NOMO-1 treated with DMSO at 0.1 percent for 48 hours (cell line): ENCODE data around the gene TMEM236.
"Not testable (repeated sequence)": the region's sequence is repeated elsewhere in the genome, so short reads cannot be mapped to it uniquely, and the experiment has no call there.

Source experiments
- DNase-seq: peaks from one replicate; lab custom pipeline; 2025; ENCODE audit not compliant: unreplicated experiment; lab: John Stamatoyannopoulos, UW

The TMEM236 gene, protein sequence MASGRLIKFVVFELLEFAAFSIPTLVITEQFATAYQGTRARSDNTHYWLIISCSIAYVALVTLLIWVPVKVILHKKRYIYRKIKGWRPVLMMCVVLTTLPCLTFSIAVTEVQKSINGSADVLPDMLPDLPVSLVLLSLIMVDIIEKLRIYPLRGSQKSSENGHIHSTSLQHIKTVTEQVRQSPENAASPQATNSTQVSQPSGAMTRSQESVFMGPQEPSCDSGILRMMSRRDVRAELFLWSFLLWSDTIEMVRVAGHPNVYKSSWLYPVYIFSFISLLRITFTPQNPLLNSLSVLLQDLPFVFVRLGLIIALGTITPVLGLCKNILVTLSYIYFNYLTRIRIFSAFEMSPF

DNA sequence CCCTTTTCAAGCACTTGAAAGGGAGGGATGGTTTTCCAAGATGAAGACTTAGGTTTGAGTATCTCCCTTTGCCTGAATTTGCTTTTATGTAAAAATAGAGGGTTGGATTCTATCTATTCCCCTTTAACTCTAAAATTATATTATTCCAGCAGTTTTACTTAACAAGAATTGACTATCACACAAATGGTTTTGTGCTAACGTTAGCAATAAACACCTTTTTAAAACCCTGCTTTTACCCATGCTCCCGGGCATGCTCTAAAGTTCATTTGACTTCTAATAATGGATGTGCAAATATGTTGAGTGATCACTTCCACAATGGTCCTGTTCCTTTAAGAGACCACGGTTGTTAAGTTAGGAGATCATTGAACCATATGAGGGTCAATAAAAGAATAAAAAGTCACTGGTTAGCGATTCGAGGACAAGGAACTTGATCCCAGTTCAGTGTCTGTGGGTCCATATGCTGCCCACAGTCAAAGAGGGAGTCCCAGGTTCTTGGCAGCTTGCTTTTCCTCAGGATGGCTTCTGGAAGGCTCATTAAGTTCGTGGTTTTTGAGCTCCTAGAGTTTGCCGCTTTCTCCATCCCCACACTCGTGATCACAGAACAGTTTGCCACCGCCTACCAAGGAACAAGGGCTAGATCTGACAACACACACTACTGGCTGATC is at the start of gene TMEM236:
Gene TMEM236, plus strand, starts transcription at position 421 of the 665 bp plus-strand sequence. Its CDS starts 95 bp downstream, at position 516.
- DNase-seq = no peak

DNA sequence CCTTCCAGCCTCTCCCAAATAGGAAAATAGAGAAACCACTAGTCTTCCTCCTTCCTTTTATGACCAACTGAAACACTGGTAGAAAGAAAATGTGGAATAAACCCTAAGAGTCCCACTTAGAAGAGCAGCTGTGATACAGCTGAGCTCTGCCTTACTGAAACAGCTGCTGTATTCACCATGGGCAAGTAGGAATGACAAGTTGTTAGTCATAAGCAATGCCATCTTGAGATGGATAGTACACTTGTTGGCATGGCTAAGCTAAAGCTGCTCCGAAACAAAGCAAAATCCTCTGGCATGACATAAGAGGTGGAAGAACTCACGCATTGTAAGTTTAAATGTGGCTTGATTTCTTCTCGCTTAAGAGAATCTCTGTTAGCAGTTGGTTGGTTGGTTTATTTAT is 48.3 kb upstream of the TMEM236 start:
- no peak for DNase-seq

DNA sequence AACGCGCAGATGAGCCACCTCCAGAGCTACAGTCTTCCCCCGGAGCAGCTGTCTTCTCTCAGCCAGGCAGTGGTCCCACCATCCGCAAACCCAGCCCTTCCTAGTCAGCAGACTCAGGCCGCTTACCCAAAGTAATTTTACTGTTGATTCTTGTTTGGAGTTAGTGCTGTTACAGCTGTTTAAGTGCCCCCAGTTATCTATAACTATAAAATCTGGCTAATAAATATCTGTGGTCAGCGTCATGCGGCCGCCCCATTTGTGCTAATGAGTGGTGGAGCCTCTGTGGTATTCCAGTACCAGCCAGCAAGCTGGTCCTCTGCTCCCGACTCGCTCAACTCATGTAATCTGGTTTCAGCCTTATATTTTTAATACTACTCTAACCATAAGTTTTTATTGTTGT is 43.2 kb upstream of the TMEM236 start:
- no peak for DNase-seq

DNA sequence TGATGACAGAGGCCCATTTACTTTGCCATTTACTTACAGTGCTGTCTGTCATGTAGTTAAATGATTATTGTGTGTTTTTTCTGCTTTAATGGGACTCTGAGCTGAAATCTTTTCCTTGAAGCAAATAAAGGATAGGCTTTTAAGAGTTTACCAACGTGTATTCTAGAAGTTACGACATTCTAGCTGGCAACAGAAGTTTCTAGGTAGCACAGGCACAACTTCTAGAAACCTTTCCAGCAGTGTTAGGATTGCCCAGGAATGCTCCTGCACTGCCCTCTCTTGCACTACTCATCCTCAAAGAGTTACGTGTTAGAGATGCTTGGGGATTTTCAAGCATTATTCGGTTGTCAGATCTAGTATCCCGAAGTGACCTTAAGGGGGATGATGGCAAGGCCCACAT is 42.5 kb upstream of the TMEM236 start:
- DNase-seq = no peak

DNA sequence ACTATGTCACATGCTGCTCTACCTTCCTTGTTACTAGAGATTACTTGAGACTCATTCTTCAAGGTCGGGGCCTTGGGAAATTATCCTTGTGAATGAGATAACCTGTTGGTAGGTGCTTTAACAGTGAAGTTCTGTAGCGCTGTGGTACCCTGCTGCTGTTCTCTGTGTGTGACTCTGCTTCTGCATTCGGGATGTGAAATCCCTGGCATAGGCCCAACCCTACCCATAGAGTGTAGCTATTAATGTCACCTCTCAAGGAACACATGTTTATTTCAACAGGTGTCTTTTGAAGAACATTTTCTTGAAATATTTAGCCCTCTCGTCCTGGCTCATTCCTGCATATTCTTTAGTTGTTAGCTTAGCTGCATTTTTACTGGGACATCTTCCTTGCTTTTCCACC is 41.8 kb upstream of the TMEM236 start:
- DNase-seq = no peak

DNA sequence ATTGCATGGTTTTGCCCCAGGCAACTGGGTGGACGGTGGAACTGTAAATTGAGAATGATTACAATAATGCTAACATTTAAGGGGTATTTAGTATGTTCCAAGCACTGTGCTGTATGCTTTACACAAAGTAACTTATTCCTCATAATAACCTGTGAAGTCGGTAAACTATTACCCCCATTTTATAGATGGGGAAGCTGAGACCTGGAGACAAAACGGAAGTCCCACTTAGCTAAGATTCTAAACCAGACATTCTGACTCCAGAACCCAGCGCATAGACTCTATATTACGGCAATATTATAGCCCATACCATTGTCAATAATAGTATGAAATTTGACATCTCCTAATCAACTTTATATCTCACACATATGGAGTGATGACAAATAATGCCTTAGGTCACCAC is 39.9 kb upstream of the TMEM236 start:
- DNase-seq = no peak

DNA sequence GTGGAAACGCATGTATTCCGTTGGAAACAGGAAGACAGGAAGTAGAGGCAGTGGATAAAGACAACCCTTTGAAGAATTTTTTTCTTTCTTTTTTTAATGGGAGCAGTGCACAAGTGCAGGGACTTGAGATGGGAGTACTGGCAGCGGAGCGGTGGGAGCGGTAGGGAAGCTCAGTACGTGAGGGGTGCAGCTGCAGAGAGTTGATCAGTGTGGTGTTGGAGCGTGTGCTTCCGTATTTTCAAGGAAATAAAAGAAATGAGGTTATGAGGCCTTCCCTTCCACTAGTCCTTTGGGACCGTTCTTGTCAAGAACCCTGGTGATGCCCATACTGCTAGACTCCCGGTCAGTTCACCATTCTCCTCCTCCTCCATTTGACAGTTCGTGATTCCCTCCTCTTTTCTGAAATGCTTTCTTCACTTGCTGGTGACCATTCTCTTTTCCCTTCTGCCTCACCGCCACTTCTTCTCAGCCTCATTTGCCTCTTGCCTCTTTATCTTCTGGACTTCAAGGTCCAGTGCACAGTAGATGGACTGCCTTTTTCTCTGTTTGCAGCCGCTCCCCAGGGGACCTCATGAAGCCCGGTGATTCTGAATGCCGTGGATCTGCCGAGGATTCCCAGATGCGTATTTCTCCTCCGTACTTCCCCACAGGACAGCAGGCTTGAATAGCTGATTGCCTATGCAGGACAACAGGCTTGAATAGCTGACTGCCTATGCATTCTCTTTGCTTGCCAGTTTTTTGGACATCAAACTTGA is 39.1 kb upstream of the TMEM236 start:
- DNase-seq = no peak

DNA sequence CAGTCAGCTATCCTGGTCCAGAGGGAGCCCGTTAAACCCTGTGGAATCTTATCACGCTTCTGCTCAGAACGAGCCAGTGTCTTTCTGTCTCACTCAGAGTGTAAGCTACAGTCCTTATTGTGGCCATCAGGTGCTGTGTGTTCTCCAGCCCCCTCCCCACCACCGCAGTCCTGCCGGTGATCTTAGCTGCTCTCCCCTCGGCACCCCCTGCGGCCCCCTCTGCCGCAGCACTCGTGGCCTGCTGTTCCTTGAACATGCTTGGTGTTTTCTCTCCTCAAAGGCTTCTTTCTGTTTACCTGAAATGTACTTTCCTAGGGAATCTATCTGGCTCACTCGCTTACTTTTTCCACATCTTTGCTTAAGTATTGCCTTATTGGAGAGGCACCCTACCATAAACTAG is 38.2 kb upstream of the TMEM236 start:
- no peak for DNase-seq

DNA sequence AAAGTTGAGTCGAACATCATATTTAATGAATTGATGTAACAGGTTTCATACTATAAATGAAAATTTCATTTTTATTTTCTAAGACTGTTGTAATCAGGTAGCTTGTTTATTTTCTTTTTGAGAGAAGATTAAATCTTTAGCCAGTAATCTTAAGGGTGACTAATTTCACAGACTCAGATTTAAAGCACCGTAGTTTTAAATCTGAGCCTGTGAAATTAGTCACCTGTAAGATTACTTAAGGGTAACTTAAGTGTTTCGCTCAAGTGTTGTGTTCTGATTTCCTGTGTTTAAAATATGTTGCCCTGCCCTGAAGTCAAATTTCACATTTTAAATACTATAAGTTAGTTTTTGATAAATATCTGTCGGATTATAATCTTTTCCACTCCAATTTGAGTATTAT is 35.8 kb upstream of the TMEM236 start:
- DNase-seq = no peak

DNA sequence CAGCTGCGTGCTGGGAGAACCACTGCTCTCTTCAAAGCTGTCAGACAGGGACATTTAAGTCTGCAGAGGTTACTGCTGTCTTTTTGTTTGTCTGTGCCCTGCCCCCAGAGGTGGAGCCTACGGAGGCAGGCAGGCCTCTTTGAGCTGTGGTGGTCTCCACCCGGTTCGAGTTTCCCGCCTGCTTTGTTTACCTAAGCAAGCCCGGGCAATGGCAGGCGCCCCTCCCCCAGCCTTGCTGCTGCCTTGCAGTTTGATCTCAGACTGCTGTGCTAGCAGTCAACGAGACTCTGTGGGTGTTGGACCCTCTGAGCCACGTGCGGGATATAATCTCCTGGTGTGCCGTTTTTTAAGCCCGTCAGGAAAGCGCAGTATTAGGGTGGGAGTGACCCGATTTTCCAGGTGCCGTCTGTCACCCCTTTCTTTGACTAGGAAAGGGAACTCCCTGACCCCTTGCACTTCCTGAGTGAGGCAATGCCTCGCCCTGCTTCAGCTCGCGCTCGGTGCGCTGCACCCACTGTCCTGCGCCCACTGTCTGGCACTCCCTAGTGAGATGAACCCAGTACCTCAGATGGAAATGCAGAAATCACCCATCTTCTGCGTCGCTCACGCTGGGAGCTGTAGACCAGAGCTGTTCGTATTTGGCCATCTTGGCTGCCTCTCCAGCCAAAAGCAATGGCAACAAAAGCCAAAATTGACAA is 29.5 kb upstream of the TMEM236 start:
- DNase-seq = not testable (repeated sequence)

DNA sequence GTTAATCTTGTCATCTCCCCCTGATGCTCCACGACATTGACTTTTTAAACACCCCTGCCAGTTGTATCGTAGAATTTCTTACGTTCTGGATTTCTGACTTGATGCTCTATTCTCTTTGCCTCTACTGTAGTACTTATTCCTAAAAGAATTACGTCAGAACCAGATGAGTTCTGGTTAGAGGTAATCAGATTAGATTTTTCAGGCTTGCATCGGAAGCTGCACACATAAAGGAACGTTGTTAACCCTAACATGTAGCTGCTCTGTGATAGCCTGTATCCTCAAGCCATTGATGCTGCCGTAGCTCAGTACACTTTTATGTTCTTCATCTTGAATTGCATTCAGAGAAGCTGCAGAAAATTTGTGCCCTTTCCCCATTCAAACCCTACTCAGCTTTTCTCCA is 26.3 kb upstream of the TMEM236 start:
- DNase-seq = no peak

DNA sequence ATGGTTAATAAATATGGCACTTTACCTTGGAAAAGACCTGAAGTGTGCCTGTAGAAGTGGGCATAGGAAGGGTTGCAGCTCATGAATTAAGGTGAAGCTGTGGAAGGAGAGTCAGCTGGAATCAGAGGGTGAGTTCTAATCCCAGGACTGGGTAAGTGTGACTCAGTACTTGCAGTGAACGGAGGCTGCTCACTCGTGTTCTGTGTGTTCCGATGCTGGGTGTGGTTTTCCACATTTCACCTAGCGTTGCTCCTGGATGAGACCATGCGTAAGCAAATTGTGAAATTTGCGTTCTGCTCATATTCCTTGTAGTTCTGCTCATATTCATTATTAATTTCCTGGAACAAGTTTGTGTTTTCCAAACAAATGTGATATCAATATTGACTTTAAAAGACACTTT is 22.4 kb upstream of the TMEM236 start:
- no peak for DNase-seq

DNA sequence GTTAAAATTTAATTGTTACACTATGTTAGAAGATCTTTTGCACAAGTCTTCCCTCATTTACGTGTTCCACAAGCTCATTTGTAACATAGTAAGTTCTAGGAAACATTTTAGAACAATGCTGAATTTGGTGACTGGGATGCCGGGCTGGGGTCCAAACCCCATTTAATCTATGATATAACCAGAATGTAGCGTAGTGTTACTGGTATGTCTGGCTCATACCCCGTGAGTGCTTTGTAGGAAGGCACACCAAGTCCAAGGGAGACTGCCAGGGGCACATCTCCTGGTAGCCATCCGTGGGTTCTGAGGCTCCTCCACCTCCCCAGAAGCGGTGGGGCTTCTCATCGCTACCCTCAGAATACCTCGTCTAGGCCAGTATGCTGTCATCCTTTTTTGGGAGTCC is 21.3 kb upstream of the TMEM236 start:
- DNase-seq = no peak

DNA sequence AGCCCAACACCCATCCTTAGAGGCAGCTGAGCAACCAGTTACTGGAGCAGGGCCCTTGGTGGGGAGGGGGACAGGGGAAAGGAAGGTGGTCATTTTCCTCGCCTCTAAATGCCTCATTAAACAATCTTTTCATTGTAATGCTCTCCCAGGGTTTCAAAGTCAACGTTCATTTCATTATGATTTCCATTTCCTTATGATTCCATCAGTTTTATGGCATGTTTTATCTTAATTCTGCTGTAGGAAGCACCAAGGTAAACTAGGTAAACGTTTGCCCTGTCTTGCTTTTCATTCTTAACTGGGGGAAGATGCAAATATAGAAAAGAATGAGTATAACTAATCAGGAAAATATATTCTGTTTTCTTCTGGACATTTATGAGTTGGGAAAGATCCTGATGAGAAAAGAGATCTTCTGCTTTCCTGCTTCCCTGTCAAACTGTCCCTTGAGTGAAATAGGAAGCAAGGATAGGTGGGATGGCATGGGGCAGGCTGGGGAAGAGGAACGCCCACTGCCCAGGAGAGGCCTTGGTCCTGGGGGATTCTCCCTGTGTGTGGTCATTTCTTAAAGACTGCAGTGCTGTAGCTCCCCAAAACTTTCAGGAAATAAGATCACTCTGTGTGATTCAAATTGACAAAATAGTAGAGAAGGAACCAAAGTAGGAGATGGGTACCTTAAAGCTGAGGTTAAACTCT is 20.5 kb upstream of the TMEM236 start:
- DNase-seq = no peak

DNA sequence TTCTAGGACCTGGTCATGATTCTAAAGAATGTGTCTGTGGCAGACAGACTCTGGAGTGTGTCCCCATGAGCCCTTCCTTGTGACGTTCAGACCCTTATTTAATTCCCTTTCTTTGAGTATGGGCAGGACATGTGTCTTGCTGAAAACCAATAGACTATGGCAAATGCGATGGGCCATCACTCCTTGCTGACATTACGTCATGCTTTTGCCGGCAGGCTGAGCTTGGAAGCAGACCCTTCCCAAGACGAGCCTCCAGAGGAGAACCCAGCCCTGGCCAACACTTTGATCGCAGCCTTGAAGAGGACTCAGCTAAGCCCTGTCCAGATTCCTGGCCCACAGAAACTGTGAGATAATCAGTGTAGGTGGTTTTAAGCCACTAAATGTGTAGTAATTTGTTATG is 18.4 kb upstream of the TMEM236 start:
- no peak for DNase-seq

DNA sequence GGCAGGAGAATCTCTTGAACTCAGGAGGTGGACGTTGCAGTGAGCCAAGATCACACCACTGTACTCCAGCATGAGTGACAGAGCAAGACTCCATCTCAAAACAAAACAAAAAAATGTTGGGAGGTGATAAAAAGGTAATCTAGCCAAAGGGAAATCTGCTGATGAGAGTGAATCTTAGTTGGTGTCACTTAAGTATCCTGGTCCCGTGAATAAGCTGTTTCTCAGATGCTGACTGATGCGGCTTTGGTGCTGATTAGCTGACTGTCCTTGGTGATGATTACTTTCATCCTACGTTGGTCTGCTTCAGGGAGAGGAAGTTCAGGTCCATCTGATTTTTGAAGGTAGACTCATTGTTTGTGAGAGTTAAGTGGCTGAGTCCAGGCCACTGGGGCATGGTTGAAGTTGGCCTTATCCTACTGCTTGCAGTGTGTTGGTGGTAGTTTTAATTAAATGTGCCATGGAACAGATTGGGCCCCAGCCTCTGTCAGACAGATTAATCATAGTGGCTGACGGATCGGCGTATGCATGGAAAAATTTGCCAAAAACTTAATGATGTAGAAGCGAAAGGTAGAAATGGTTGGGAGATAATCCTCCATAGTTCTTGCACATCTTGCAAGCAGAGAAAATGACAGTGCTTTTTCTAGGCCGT is 17.4 kb upstream of the TMEM236 start:
- DNase-seq = no peak

DNA sequence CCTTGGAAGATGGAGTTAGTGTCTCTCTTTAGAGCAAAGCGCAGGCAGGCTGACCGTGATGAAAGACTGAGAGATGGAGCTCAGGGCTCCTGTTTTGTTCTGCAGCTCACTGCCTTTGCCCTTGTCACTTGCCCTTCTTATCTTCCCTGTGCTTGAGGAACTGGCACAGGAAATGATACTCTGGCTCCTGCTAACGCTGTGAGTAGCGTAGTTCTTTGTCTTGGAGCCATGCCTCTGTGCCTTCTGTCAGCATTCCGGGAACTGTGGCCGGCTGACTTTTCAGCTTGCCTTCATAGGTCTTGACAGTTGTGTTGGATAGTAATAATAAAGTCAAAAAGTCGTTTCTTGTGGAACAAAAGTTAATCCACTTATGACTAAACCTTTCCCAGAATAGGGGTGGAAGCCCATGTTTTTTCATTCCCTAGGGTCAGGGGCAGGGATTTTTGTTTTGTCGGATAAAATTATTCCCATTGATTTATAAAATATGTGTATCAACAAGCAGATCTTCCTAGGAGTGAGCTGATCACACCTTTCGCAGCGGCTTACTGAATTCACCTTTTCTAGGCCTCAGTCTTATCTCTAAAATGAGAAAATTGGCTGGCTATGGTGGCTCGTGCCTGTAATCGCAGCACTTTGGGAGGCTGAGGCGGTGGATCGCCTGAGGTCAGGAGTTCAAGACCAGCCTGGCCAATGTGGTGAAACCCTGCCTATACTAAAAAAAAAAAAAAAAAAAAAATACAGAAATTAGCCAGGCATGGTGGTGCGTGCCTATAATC is 16.6 kb upstream of the TMEM236 start:
- no peak for DNase-seq

DNA sequence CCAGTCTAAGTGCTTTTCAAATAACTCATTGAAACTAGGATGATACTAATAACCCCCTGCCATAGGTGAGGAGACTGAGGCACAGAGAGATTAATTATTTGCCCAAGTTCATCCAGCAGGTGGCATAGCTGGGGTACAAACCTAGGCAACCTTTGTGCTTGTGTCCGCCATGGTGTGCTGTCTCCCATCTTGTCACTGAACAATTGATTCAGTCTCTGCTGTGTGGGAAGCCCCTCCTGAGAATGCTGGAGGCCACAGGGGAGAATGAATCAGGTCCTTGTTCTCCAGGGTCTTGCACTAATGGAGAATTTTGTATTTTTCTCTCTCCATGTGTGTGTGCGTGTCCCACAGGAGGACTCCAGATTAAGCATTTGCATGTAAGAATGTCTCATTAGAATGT is 15.8 kb upstream of the TMEM236 start:
- no peak for DNase-seq
